GM10248 (cell line): ENCODE data around the gene NUMB.

ENCODE experiments used
- CTCF ChIA-PET: fragments of 300-600 bp; sonication (Branson Sonifier 250); formaldehyde crosslinking; extraction: SDS; loops from one replicate; lab custom pipeline; 2021; ENCODE audit warnings: antibody characterized with exemption; lab: Yijun Ruan, JAX
- POLR2A ChIA-PET: fragments of 350-650 bp; sonication (Branson Sonifier 250); formaldehyde crosslinking; extraction: SDS; loops from one replicate; lab custom pipeline; 2020; ENCODE audit warnings: antibody characterized with exemption; lab: Yijun Ruan, JAX
- DNase-seq: peaks from one replicate; pipeline ENCODE4 v3.0.0; 2012; ENCODE audit errors: extremely low spot score
- TF ChIP-seq, protein P1 (sequence below): IDR thresholded peaks from 2 replicates; pipeline ENCODE4 v1.5.1; 2012; ENCODE audit warnings: mild to moderate bottlenecking, low read depth; ENCODE audit errors: extremely low read depth, missing control alignments, control extremely low read depth

The NUMB gene

DNA sequence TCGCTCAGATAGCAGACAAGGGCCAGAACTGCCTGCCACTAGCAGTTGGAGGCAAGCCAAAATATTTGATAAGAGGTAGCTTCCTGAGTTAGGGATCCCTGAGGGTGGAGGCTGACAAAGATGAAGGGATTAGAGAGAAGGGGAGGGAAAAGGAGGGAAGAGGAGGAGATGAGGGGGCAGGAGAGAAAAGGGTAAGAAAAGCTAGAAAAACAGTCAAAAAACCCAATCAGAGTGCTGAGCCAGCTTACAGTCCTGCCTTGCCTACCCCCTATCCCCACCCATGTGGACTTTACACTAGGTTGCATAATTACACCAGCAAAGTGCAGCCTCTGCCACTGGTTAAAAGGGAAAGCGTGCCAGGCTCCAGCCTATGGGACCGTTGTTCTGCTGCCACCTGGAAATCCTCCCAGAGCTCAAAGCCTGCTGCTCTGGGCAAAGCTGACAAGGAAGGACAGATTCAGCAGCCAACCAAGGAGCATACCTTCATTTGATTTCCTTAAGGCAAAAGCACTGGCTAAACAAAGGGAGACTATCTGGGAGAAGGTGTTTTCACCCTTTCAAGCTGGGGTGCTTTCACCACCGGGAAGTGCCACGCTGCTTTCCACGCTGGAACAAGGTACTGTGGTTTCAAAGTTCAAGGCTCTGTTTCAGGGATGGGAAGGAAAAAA is 3.8 kb upstream of the NUMB start:
- CTCF ChIA-PET = interaction anchor here (1.1 to 4.0 kb wide), 5 partner anchors 10 to 289 kb away, joined by 3 to 29 read pairs (median 4); no protein-coding TSS in a partner anchor
- TF ChIP-seq, protein P1, sequence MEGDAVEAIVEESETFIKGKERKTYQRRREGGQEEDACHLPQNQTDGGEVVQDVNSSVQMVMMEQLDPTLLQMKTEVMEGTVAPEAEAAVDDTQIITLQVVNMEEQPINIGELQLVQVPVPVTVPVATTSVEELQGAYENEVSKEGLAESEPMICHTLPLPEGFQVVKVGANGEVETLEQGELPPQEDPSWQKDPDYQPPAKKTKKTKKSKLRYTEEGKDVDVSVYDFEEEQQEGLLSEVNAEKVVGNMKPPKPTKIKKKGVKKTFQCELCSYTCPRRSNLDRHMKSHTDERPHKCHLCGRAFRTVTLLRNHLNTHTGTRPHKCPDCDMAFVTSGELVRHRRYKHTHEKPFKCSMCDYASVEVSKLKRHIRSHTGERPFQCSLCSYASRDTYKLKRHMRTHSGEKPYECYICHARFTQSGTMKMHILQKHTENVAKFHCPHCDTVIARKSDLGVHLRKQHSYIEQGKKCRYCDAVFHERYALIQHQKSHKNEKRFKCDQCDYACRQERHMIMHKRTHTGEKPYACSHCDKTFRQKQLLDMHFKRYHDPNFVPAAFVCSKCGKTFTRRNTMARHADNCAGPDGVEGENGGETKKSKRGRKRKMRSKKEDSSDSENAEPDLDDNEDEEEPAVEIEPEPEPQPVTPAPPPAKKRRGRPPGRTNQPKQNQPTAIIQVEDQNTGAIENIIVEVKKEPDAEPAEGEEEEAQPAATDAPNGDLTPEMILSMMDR = no peak
- POLR2A ChIA-PET = interaction anchor here (0.6 kb wide), 1 partner anchor 393 kb away, joined by 3 read pairs; no protein-coding TSS in a partner anchor
- no peak for DNase-seq

DNA sequence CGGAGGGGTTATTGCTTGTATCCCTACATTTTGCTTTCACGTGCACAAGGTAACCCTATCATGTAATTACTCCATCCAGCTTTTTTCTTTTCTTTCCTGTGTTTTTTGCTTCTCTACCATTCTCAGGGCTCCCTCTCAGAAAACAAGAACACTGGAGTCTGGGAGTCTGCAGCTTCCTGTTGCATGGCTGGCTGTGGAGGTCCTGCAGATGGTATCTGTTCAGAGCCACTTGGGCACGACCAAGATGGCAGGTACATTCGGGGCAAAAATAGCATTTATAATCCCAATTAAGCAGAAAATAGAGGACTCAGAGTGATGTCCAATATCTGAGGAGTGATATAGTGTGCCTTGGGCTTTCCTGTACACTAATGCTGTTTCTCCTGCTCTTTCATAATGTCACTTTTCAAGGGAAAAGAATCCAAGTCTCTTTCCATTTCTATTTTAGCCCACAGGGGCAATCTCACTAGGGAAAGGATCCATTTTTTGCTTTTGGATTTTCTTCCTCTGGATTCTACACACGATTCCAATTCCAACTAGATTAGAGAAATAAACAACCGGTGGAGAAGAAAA is 3.2 kb upstream of the NUMB start:
- TF ChIP-seq, protein P1 = no peak
- DNase-seq = no peak
- ChIA-PET CTCF (interaction anchor here (1.1 to 4.0 kb wide), 4 partner anchors 11 to 289 kb away, joined by 3 to 29 read pairs (median 9); no protein-coding TSS in a partner anchor), POLR2A (interaction anchor here (0.6 kb wide), 1 partner anchor 392 kb away, joined by 3 read pairs; no protein-coding TSS in a partner anchor)

DNA sequence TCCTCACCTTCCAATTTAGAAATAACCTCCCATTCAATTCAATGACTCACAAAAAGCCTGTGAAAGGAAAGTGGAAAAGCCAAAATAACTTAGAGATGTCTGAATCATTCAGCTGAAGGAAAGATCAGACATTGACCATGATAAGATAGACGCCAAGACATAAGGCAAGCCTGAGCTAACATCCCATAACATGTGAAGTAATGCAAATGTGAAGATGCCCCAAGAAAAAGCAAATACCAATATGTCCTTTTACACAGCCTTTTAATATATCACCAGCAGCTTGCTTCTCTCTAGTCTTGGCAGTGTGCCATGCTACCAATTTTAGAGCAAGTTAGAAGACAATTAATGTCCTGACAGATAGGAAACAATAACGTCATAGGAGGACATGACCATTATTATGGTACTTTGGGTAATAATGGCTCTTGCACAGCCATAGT is 2.4 kb upstream of the NUMB start:
- POLR2A ChIA-PET = no interaction called here
- TF ChIP-seq, protein P1 = no peak
- DNase-seq = no peak
- CTCF ChIA-PET = interaction anchor here (1.0 to 4.0 kb wide), 3 partner anchors 8 to 195 kb away, joined by 3 to 29 read pairs (median 3); no protein-coding TSS in a partner anchor

DNA sequence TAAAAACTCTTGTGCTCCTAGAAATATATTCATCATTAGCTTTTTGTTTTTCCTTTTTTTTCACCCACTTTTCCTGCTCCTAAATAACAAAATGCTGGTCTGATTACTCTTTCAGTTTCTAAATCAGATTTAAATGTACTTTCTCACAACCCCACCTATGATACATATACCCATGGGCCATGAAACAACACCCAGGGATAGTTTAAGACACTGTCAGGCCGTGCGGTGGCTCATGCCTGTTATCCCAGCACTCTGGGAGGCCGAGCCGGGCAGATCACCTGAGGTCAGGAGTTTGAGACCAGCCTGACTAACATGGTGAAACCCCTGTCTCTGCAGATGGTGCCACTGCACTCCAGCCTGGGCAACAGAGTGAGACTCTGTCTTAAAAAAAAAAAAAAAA is 1.6 kb upstream of the NUMB start:
- ChIA-PET CTCF (interaction anchor here (1.0 to 1.1 kb wide), 2 partner anchors 9 to 194 kb away, joined by 3 read pairs; no protein-coding TSS in a partner anchor), POLR2A (no interaction called here)
- TF ChIP-seq, protein P1 = no peak
- no peak for DNase-seq

DNA sequence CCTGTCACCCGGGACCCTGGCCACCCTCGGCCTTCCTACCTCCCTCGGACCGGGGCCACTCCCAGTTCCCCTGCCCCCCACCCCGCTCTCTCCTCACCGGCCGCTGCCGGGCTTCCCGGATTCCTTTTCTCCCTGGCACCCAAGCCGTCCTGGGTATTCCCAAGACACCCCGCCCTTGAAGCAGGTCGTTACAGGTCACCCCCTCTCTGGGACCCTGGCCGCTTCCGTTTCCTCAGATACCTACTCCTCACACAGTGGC is 493 bp downstream of the NUMB start:
- CTCF ChIA-PET = interaction anchor here (1.4 to 2.2 kb wide), 4 partner anchors 10 to 163 kb away, joined by 4 to 9 read pairs (median 6); no protein-coding TSS in a partner anchor
- TF ChIP-seq, protein P1 = no peak
- DNase-seq = no peak
- POLR2A ChIA-PET = no interaction called here

DNA sequence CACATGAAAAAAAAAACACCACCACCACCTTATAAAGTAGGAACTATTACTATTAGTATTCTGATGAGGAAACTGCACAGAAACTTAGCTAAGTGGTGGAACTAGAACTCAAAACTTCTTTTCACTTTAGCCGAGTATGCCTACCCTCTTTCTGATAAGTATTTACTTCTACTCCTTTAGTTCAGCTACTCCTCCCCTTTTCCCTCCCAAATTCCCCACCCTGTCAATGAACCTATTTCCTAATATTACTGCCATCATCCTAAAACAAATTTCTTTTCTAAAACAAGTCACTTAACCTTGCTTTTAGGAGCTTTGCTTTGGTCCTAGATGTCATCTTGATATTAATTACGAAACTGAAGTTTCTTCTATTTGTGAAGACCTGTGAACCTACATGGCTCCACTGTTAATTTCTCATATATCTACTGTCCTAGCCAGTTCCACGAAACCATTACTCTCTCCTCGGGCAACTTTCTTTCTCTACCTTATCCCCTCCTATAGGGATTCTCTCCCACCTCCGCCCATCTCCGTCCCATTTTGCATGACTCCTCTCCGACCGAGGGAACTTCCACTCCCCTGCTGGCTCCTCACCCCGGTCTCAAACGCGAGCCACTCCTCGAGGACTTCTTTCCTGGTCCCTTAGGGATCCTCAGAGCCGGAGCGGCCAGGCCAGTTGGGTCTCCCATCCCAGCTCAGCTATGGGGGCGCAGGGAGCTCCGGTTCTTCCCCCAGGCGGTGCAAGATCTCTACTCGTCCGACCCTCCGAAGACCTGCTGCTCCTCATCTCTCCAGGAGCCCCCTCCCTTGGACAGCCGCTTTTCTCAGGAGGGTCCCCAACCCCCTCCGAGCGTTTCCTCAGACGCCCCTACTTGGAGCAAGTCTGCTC is 1.1 kb downstream of the NUMB start:
- TF ChIP-seq, protein P1 = no peak
- CTCF ChIA-PET = interaction anchor here (0.7 to 2.2 kb wide), 7 partner anchors 10 to 225 kb away, joined by 3 to 9 read pairs (median 4); no protein-coding TSS in a partner anchor
- POLR2A ChIA-PET = interaction anchor here (0.6 to 0.7 kb wide), 2 partner anchors 16 to 42 kb away, joined by 5 to 7 read pairs; no protein-coding TSS in a partner anchor
- DNase-seq = no peak
